Tibial artery (tissue), 4 donors: ENCODE measurements around the gene MFSD2B.
A peak's percentile ranks its signal among the peaks of the same experiment; 100 is the strongest.

Experiments used
- DNase-seq, 2 donors: peaks; one replicate each; pipeline ENCODE4 v3.0.0-alpha.2; 2019
- H3K27ac ChIP-seq, 2 donors: fragments of 200-600 bp; sonication (generic) in 1 of 2; 1 replicate in 1 of 2; 2 replicates in 1 of 2; pipeline ENCODE4 v1.5.1; 2018 to 2019; ENCODE audit warnings: mild to moderate bottlenecking in 1 of 2
- H3K27me3 ChIP-seq, 2 donors: fragments of 200-600 bp; sonication (generic) in 1 of 2; one replicate each; pipeline versions ENCODE4 v1.5.1 to v1.6.0; 2016 to 2019
- H3K36me3 ChIP-seq, 3 donors: fragments of 200-600 bp; sonication (generic) in 2 of 3; one replicate each; pipeline ENCODE4 v1.5.1; 2016 to 2019; ENCODE audit warnings: mild to moderate bottlenecking in 2 of 3
- H3K4me1 ChIP-seq, 4 donors: fragments of 200-600 bp; sonication (generic) in 2 of 4; 1 replicate in 3 of 4; 2 replicates in 1 of 4; pipeline ENCODE4 v1.5.1; 2016 to 2019
- H3K4me3 ChIP-seq, 2 donors: fragments of 200-600 bp; sonication (generic) in 1 of 2; 1 replicate in 1 of 2; 2 replicates in 1 of 2; pipeline ENCODE4 v1.5.1; 2018 to 2019; ENCODE audit warnings: mild to moderate bottlenecking in 2 of 2
- H3K9me3 ChIP-seq, 3 donors: fragments of 200-600 bp; sonication (generic) in 1 of 3; one replicate each; pipeline ENCODE4 v1.5.1; 2016 to 2019
- intact Hi-C: fragments of 100-400 bp; cut with DNase I; formaldehyde crosslinking; loops from one replicate; pipeline ENCODE4 v1.15.0; 2023; ENCODE audit warnings: low total_unique reads
- TF ChIP-seq, protein P1 (sequence below), 2 experiments: fragments of 200-600 bp in 1 of 2; fragments of 450-650 bp in 1 of 2; IDR thresholded peaks; one replicate each; pipeline ENCODE4 v1.5.1; 2017 to 2019; ENCODE audit warnings: antibody characterized with exemption in 2 of 2, mild to moderate bottlenecking in 1 of 2, moderate library complexity in 1 of 2

The MFSD2B gene

GRCh38 chr2:24020244-24020643, 10.4 kb downstream of the MFSD2B start:
- Histone ChIP-seq H3K27me3 (no peaks in the 10 kb centered on the region), H3K4me1 (no peaks in the 10 kb centered on the region), H3K9me3 (no peaks in the 10 kb centered on the region), H3K4me3 (no peak overlapping the region), H3K27ac (no peak overlapping the region), H3K36me3 (peaks cover 0 to 40% (median 15%) of the 10 kb centered on the region in 3 donors)
- no peak for DNase-seq
- intact Hi-C loops: no loop called here
- TF ChIP-seq, protein P1, sequence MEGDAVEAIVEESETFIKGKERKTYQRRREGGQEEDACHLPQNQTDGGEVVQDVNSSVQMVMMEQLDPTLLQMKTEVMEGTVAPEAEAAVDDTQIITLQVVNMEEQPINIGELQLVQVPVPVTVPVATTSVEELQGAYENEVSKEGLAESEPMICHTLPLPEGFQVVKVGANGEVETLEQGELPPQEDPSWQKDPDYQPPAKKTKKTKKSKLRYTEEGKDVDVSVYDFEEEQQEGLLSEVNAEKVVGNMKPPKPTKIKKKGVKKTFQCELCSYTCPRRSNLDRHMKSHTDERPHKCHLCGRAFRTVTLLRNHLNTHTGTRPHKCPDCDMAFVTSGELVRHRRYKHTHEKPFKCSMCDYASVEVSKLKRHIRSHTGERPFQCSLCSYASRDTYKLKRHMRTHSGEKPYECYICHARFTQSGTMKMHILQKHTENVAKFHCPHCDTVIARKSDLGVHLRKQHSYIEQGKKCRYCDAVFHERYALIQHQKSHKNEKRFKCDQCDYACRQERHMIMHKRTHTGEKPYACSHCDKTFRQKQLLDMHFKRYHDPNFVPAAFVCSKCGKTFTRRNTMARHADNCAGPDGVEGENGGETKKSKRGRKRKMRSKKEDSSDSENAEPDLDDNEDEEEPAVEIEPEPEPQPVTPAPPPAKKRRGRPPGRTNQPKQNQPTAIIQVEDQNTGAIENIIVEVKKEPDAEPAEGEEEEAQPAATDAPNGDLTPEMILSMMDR (IDR thresholded peaks at IDR 0.05): no peak

DNA sequence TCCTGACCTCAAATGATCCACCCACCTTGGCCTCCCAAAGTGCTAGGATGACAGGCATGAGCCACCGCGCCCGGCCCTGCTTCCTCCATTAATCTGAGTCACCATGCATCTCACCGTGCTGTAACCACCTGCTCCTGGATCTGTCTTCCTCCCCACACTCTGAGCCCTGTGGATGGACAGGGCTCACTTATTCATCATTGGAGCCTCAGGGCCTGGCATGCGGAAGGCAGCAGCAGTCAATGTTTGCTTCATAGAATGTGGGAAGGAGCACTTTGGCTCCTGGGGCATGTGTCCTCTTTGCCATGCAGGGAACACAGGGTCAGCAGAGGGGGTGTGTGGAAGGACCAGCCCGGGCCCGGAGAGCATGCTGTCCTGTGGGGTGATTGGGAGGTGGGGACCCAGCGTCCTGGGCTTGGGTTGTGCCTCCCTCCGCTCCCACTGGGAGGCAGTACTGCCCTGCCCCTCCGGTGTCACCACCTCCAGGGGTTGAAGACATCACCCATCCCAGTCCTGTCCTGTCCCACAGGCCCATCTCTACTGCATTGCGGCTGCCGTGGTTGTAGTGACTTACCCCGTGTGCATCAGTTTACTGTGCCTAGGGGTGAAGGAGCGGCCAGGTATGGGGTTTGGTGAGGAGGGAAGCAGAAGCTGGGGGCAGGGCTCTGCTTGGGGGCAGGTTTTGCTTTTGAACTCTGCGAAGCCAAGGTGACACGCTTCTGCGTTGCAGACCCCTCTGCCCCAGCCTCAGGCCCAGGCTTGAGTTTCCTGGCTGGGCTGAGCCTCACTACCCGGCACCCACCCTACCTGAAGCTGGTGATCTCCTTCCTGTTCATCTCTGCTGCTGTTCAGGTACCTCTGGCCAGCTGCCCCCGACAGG, 11.5 kb downstream of the MFSD2B start:
- no peak for DNase-seq
- H3K27me3 ChIP-seq: no peaks in the 10 kb centered on the region
- H3K4me1 ChIP-seq: no peaks in the 10 kb centered on the region
- no peak overlapping the region for H3K27ac ChIP-seq
- no peak overlapping the region for H3K4me3 ChIP-seq
- intact Hi-C loops: no loop called here
- TF ChIP-seq, protein P1 (IDR thresholded peaks at IDR 0.05): no peak
- peaks cover 11 to 51% (median 22%) of the 10 kb centered on the region in 3 donors for H3K36me3 ChIP-seq
- no peaks in the 10 kb centered on the region for H3K9me3 ChIP-seq

DNA sequence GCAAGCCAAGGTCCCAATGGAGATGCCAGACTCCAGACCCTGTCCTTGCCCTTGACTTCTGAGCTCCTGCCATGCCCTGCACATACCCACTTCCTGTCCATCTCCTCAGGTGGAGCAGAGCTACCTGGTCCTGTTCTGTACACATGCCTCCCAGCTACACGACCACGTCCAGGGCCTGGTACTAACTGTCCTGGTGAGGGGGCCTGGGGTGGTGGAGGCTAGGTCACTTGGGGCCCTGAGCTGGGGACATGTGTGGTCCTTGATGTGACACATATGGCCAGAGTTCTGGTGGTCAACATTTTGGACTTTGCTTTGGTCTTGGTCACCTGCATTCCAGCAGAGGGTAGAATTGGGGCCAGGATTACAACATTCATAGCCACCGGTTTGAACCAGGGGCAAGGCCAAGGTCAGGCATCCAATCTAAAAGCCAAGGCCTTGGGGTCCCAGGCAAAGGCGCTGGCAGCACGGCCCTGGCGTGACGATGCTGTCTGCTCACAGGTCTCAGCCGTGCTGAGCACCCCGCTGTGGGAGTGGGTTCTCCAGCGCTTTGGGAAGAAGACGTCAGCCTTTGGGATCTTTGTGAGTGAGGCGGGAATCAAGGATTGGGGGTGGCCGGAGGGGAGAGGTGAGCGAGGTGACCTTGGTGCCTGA, 12.6 kb downstream of the MFSD2B start:
- TF ChIP-seq, protein P1 (IDR thresholded peaks at IDR 0.05): no peak
- H3K4me3 ChIP-seq: no peak overlapping the region
- peaks cover 19 to 59% (median 22%) of the 10 kb centered on the region in 3 donors for H3K36me3 ChIP-seq
- DNase-seq: no peak
- H3K4me1 ChIP-seq: no peaks in the 10 kb centered on the region
- H3K9me3 ChIP-seq: no peaks in the 10 kb centered on the region
- H3K27me3 ChIP-seq: no peaks in the 10 kb centered on the region
- intact Hi-C loops: no loop called here
- no peak overlapping the region for H3K27ac ChIP-seq

DNA sequence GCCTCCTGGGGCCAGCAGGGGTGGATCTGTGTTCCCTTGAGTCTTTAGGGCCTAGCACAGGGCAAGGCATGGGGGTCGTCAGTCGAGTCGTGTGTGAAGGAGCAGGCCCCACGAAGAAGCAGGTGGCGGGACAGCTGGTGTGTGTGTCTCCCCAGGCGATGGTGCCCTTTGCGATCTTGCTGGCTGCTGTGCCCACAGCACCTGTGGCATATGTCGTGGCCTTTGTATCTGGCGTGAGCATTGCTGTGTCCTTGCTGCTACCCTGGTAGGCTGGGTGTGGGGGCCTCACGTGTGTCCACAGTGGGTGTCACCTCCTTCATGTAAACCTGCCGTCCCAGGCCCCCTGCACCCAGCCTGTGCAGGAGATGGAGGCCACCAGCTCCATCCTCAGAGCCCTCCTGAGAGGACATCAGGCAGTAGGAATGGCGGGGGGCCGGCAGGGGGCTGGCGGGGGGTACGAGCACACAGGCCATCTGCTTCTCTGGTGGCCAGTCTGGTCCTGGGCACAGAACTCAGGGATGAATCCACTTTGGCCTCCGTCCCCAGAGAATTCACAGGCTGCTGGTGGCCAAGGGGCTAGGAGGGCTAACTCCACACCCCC, 13.2 kb downstream of the MFSD2B start:
- no peak overlapping the region for H3K27ac ChIP-seq
- H3K4me1 ChIP-seq: no peaks in the 10 kb centered on the region
- H3K9me3 ChIP-seq: no peaks in the 10 kb centered on the region
- intact Hi-C loops: no loop called here
- DNase-seq: no peak
- TF ChIP-seq, protein P1 (IDR thresholded peaks at IDR 0.05): no peak
- peaks cover 19 to 66% (median 26%) of the 10 kb centered on the region in 3 donors for H3K36me3 ChIP-seq
- H3K27me3 ChIP-seq: no peaks in the 10 kb centered on the region
- H3K4me3 ChIP-seq: no peak overlapping the region

- TF ChIP-seq, protein P1 (IDR thresholded peaks at IDR 0.05): peak in 1 of 2 experiments; percentile 6
- DNase-seq: no peak
- Histone ChIP-seq H3K27ac (no peak overlapping the region), H3K9me3 (no peaks in the 10 kb centered on the region), H3K4me1 (no peaks in the 10 kb centered on the region), H3K36me3 (peaks cover 25 to 75% (median 35%) of the 10 kb centered on the region in 3 donors), H3K27me3 (no peaks in the 10 kb centered on the region), H3K4me3 (no peak overlapping the region)
- intact Hi-C loops: no loop called here
These were observed 14.1 kb downstream of the MFSD2B start for GRCh38 chr2:24024018-24024417.
